Vagina (tissue), 2 donors: ENCODE results near the gene CBX2.

Experiments used
- POLR2A ChIP-seq, 2 donors: fragments of 450-650 bp; IDR thresholded peaks; one replicate each; pipeline ENCODE4 v1.6.1; 2017; ENCODE audit warnings: antibody characterized with exemption in 2 of 2, mild to moderate bottlenecking in 2 of 2, moderate library complexity in 2 of 2
- POLR2AphosphoS5 ChIP-seq, 2 donors: sonication (generic); formaldehyde crosslinking; IDR thresholded peaks; one replicate each; pipeline ENCODE4 v1.9.0; 2017; ENCODE audit warnings: antibody characterized with exemption in 2 of 2, mild to moderate bottlenecking in 2 of 2, low read depth in 1 of 2; ENCODE audit not compliant: insufficient read depth in 1 of 2
- TF ChIP-seq, protein P1 (sequence below), 3 experiments: fragments of 450-650 bp in 2 of 3; fragments of 200-600 bp in 1 of 3; sonication (generic) in 1 of 3; IDR thresholded peaks; one replicate each; pipeline ENCODE4 v1.5.1; 2017 to 2019; ENCODE audit warnings: antibody characterized with exemption in 3 of 3, mild to moderate bottlenecking in 2 of 3, moderate library complexity in 2 of 3

DNA sequence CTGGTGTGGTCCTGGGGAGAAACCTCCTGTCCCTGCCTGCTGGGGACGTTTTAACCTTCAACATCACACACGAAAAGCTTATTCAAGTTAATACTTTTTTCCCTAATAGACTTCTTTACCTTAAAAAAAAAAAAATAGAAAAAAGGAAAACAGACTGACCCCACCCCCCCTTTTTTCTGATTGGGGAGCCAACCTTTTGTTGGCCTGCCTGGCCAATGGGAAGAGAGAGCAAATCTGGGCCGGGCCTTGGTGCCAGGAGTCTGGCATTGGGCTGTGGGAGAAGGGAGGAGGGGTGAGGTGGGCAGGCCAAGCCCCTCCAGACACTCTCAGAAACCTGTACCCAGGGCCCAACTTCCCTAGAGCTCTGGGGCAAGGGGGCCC lies 16.0 kb downstream of the CBX2 start:
- TF ChIP-seq, protein P1, sequence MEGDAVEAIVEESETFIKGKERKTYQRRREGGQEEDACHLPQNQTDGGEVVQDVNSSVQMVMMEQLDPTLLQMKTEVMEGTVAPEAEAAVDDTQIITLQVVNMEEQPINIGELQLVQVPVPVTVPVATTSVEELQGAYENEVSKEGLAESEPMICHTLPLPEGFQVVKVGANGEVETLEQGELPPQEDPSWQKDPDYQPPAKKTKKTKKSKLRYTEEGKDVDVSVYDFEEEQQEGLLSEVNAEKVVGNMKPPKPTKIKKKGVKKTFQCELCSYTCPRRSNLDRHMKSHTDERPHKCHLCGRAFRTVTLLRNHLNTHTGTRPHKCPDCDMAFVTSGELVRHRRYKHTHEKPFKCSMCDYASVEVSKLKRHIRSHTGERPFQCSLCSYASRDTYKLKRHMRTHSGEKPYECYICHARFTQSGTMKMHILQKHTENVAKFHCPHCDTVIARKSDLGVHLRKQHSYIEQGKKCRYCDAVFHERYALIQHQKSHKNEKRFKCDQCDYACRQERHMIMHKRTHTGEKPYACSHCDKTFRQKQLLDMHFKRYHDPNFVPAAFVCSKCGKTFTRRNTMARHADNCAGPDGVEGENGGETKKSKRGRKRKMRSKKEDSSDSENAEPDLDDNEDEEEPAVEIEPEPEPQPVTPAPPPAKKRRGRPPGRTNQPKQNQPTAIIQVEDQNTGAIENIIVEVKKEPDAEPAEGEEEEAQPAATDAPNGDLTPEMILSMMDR (IDR thresholded peaks at IDR 0.05) = no peak
- no peak for TF ChIP-seq POLR2A (IDR thresholded peaks at IDR 0.05)
- TF ChIP-seq POLR2AphosphoS5 (IDR thresholded peaks at IDR 0.05; ENCODE audit: insufficient read depth in 1 of 2, low read depth in 1 of 2) = no peak
